ENCODE data around the gene BRMS1L.

Gene BRMS1L

DNA sequence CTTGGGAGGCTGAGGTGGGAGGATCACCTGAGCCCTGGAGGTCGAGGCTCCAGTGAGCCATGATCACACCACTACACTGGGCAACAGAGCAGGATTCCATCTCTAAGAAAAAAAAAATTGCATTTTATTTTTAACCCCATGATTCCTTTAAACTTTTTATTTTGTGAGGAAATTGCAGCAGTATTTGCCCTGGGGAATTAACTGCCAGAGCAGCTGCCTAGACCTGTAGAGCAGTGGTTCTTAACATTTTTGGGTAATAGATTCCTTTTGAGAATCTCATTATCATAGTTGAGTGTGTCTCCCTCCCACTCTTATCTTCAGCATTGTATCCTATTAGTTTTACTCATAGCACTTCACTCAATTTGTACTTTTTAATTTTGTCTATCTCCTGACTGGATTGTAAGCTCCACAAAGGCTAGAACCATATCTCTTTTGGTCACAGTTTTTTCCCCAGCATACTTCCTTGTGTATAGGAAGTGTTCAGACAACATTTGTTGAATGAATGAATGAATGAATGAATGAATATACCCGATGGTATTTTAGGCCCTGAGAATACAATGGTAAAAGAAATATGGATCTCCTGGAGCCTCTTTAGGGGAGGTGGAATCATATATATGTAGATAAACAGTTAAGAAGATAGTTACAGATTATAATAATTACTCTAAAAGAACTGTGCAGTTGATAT lies 40.6 kb downstream of the BRMS1L start:
- no peak for DNase-seq (ENCODE audit: low spot score)

DNA sequence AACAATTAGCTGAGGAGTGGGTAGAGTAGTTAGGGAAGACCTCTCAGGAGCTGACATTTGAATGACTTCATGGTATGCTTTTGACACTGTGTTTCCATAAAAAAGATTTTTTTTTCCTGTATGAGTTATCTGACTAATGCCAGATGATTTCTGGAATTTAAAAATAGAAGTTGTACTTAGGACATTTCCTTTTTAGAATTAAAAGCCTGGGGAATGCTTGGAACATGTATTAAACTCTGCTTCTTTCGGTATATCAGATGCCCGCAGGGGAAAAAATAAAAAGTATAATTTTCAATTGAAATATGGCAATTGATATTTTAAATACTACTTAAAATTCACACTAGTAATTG lies 41.1 kb downstream of the BRMS1L start:
- no peak for DNase-seq (ENCODE audit: low spot score)

DNA sequence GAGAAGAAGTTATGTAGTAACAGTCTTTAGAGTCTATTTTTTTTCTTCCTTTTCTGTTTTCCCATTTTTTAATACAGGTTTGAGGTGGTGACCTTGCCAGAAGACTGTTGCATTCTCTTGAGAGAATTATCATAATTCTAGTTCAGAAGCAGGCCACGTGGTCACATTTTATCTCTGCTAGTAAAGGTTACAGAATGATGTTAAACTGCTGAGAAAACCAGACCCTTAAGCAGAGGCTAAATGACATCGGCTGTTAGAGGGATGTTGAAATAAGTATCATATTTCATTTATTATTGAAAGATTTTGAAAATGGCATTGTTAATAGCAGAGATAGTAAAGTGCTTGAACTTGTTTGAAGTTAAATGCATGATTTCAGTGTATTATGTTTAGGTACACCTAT lies 49.2 kb downstream of the BRMS1L start:
- DNase-seq (ENCODE audit: low spot score): no peak

DNA sequence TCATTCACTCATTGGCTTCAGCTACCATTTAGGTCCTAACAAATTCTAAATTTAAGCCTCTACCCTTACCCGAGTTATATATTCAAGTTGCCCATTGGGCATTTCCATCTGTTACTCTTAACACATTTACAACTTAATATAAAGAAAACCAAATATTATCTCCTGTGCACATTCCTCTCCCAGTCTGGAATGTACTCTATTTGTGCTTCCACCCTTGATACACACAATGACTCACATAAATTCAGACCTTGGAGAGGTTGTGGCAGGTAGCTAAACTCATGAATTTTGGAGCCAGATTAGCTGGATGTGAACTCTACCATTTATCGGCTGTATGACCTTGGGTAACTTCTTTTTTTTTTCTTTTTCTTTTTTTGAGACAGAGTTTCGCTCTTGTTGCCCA lies 51.1 kb downstream of the BRMS1L start:
- no peak for DNase-seq (ENCODE audit: low spot score)

DNA sequence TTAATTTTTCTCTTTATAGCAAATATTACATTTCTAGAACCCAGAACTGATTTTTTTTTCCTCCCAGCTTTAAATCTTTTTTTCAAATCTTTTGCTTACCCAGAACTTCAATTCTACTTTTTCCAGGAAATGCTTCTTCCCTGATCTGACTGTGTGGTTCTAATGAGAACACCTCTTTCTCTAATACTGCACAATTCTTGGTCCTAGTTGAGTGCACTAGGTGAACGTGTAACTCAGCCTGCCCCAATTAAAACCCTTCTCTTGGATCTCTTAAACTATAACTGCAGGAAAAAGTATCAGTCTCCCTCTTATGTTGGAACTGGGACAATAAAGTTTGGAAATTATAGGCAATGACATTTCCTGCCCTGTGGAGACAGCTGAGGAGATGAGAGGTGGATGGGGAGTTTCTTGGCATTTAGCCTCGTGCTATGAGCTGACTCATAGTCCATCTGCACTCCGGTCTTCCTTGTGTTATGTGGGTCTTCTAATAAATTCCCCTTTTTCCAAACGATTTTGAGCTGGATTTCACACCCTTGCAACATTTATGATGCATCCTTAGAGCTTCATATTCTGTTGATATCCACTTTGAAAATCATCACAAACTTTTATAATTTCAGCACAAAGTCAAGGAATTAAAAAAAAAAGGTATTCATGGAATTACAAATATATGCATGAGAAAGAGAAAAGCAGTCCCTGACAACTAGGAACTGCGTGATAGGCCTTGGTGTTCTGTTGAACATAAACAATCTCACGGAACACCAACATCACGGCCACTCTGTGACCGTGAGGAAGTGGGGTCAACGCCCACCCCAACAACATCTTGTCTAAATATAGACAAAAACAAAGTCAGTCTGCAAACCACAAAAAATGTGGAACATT lies 52.4 kb downstream of the BRMS1L start:
- DNase-seq (ENCODE audit: low spot score): no peak

DNA sequence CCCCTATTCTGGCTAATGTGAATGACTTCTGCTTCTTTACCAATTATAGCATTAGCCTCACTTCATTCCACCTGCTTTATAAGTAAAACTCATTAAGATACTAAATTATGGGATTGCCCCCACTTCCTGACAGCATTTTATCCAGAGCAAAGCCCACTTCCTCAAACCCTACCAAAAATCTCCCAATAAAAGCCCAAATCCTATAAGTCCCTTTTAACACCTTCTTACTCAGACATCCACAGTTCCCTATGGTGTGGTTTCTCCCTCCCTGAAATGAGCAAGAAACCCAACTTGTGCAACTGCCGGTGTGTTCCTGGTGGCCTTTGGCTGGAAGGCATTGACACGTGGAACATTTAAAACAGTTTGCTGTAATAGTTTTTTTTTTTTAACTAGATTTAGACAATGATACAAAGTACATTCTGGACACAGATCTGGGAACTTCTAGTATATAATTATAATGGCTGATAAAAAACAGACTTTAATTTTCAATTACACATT lies 53.1 kb downstream of the BRMS1L start:
- DNase-seq (ENCODE audit: low spot score): no peak

DNA sequence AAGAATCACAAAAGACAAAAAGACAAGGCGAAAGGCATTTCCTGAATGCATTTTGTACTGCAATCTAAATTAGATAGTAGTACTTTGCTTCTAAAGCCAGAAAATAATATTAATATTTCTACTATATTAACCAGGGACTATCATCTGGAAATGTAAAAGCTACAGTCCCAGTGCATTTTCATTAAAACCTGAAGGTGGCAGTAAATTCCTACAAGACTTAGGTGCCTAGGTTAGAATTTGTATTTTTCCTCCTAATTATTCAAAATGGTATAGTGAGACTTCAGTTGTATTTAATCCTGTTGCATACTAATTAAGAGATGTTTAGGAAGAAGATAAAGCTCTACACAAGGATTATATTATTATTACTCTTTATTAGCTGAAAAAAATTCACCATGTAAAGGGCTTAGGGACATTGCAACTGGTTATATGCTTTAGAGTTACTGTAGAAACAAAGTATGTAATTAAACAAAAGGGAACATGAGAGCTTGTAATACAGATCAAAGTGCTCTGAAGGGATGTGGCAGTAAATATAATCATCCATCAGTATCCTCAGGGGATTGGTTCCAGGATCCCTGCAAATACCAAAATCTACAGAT lies 53.6 kb downstream of the BRMS1L start:
- DNase-seq (ENCODE audit: low spot score): peak; percentile 24

DNA sequence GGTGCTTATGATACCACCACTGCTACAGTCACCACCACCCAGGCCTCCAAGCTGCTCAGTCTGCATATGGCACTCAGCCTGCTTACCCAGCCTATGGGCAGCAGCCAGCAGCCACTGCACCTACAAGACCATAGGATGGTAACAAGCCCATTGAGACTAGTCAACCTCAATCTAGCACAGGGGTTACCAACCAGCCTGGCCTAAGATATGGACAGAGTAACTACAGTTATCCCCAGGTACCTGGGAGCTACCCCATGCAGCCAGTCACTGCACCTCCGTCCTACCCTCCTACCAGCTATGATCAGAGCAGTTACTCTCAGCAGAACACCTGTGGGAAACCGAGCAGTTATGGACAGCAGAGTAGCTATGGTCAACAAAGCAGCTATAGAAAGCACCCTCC lies 55.1 kb downstream of the BRMS1L start:
- DNase-seq (ENCODE audit: low spot score): no peak

DNA sequence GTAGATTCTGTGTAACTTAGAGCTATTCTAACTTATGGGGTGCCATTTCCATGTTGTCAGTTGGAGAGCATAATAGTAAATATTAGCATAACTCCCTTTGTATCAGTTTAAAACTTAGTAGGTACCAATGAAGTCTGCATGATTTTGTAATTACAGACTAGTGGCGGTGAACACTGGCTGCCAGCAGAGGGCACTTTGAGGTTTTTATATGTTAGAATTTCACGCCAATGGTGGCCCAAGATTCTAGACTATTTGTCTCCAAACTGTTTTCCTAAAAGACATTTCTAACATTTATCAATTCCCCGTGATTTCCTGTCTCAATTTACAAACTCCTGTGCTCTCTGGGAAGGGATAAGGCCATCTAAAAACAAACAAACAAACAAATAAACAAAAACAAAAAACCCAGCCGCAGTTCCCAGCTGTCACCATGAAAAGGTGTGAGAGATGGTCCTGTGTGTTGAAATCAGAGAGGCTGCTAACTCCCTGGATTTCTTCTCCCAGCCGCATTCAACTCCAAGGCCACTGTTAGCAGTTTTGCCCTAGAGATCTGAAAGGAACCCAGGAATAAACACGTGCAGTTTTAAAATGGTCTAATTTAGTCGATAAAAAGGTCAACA lies 57.6 kb downstream of the BRMS1L start:
- DNase-seq (ENCODE audit: low spot score): no peak

DNA sequence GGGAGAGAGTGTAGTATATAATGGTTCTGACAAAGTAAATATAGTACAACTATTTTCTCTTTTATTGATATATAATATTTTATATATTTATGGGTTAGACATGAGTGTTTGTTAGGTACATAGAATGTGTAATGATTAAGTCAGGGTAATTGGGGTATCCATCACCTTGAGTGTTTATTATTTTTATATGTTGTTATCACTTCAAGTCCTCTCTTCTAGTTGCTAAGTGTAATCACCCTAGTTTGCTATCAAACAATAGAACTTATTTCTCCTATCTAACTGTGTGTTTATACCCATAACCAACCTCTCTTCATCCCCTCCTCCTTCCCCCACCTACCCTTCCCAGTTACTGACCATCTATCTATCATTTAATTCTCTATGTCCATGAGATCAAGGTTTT lies 64.2 kb downstream of the BRMS1L start:
- DNase-seq (ENCODE audit: low spot score): no peak

DNA sequence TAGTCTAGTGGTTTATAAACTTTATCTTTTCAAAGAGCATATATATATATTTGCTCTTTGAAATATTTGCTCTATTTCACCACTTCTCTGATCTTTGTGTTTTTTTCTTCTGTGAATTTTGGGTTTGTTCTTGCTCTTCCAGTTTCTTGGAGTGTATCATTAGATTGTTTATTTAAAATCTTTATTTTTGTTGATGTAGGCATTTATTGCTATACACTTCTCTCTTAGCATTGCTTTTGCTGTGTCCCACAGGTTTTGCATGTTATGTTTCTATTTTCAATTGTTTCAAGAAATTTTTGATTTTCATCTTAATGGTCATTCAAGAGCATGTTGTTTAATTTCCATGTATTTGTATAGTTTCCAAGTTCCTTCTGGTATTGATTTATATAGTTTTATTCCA lies 69.1 kb downstream of the BRMS1L start:
- DNase-seq (ENCODE audit: low spot score): no peak

DNA sequence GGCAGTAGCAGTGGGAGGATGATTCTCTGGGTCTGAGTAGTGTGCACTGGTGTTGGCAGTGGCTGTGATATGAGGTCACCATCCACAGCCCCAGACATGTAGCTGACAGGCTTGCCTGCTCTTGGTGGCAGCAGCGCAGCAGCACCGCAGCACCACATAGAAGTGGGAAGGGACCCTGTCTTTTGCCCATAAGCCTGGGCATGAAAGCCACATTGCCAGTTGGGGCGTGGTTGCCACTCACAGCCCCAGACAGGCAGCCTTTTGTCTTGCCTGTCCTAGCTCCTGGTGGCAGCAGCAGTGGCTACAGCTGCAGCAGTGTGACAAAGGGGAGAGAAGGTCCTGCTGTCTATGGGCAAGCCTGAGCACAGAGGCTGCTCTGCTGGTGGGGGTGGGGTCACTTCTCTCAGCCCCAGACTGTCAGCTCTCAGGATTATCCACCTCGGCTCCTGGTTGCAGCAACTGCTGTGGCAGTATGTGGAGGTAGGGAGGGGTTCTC lies 71.5 kb downstream of the BRMS1L start:
- no peak for DNase-seq (ENCODE audit: low spot score)

DNA sequence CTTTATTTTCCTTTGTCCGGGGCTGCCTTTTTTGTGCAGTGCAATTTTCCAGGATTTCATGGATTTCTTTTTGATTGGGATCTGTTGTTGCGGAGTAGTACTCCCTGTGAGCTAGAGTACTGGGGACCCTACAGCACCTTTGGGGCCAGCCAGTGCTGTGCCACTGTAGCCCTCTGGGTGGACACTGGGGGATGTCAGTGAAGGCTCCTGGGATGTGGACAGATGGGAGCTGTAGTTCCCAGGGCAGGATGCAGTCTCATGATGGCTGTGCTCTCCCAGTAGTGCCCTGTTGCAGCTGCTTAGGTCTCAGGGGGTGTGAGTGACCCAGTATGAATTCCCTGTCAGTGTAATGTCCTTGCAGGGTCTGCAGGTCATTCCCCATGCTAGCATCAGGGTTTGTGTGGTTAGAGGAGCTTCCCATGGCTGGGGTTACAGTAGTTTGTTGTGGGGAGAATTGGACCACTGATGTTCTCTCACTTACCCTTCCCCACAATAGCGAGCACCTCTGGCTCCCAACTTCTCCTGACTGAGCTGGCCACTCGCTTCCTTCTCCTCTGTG lies 72.2 kb downstream of the BRMS1L start:
- no peak for DNase-seq (ENCODE audit: low spot score)

DNA sequence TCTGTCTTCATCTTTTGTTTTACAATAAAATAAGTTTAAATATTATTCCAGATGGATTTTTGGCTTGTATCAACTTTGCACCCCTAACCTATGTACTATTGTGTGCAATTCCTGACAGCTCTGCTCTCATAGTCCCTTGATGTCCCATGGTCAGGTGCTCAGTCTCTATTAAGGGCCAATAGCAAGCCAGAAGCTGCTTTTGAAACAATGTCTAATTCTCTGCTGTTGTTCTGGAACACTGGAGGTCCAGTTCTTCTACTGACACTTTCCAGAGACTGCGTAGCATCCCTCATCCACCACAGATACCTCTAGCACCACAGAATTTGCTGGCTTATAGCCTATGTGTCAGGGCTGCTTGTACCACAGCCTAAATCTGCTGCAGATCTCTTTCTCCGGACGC lies 74.6 kb downstream of the BRMS1L start:
- DNase-seq (ENCODE audit: low spot score): no peak

DNA sequence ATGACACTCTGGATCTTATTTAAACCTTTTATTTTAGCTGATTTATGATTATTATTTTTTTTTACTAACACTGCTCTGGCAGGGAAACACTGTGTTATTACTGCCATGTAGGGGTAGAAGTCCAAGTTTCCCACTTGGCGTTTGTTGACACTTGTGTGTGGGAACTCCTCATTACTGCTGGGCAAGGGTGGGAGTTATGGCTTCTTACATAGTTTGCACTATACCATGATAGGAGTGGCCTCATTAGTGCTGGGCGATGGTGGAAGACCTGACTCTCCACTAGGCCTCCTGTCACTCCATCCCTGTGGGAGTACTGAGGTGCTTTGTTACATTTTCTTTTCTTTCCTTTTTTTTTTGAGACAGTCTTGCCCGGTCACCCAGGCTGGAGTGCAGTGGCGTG lies 83.5 kb downstream of the BRMS1L start:
- DNase-seq (ENCODE audit: low spot score): no peak

DNA sequence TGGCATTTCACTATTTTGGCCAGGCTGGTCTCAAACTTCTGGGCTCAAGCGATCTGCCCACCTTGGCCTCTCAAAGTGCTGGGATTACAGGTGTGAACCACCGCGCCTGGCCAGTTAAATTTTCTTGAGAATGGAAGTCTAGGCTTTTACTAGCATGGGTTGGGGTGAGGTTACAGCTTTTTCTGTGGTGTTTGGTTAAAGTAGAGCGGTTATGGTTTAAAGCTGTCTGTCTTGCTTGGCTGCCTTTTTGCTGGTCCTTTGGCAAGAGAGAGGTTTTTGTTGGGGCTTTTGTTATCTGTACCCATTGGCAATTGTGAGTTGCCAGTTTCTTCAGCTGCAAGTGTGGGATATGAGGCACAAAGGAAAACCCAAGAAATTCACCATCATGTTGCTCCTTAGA lies 84.1 kb downstream of the BRMS1L start:
- no peak for DNase-seq (ENCODE audit: low spot score)

DNA sequence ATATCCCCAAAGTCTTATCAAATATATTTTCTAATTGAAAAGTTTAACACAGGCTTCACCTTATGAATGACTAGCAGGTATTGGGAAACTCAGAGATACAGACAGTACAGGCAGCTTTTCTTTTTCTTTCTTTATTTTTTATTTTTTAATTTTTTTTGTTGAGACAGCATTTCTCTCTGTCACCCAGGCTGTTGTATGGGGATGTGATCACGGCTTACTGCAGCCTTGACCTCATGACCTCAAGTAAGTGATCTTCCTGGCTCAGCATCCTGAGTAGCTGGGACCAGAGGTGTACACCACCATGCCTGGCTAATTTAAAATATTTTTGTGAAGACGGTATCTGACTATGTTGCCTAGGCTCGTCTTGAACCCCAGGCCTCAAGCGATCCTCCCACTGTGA lies 85.0 kb downstream of the BRMS1L start:
- DNase-seq (ENCODE audit: low spot score): no peak

DNA sequence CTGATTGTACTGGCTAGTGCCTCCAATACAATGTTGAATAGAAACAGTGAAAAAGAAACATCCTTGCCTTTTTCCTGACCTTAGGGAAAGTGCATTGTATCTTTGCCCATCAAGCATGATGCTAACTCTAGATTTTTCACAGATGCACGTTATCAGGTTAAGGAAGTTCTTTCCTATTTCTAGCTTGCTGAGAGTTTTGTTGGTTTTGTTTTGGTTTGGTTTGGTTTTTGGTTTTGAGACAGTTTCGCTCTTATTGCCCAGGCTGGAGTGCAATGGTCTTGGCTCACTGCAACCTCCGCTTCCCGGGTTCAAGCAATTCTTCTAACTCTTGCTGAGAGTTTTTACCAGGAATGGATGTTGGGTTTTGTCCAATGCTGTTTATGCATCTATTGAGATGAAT lies 89.0 kb downstream of the BRMS1L start:
- DNase-seq (ENCODE audit: low spot score): no peak

DNA sequence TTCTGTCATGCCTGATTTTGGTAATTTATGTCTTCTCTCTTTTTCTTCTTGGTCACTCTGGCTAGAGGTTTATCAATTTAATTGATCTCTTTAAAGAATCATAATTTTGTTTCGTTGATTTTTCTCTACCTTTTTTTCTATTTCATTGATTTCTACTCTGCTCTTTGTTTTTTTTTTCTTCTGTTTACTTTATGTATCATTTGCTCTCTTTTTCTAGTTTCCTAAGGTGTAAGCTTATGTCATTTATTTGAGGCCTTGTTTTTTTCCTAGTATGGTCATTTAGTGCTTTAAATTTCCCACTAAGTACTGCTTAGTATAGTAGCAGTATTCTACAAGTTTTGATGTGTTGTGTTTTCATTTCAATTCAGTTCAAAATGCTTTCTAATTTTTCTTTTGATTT lies 89.6 kb downstream of the BRMS1L start:
- DNase-seq (ENCODE audit: low spot score): no peak

Data from germinal center (tissue), 1 donor.